ENCODE results near the gene FCRLB.

FCRLB gene

GRCh38 chr1:161773791-161774190, 52.4 kb downstream of the FCRLB start:
- no peak overlapping the region for H3K4me3 ChIP-seq (replicated peaks in 1 of 2; ENCODE audit: low read depth in 2 of 2, low read length in 2 of 2)
- no peak for DNase-seq (ENCODE audit: low read depth in 2 of 2)
- no peak for TF ChIP-seq CTCF (IDR thresholded peaks at IDR 0.05; ENCODE audit: low read depth, low read length)

GRCh38 chr1:161777261-161777660, 55.9 kb downstream of the FCRLB start:
- no peak for DNase-seq (ENCODE audit: low read depth in 2 of 2)
- TF ChIP-seq CTCF (IDR thresholded peaks at IDR 0.05; ENCODE audit: low read depth, low read length) = no peak
- no peak overlapping the region for H3K4me3 ChIP-seq (replicated peaks in 1 of 2; ENCODE audit: low read depth in 2 of 2, low read length in 2 of 2)

Measured in cardiac fibroblast (primary cell).